OCI-LY3 (cell line): Measurements from ENCODE around the gene ERC2.

Source experiments
- EZH2phosphoT487 ChIP-seq: fragments of 200-600 bp; shearing (Covaris generic); IDR thresholded peaks from 2 replicates; pipeline ENCODE4 v1.6.1; 2018; ENCODE audit warnings: antibody characterized with exemption, mixed run types, low read depth
- TF ChIP-seq, protein P1 (sequence below): fragments of 200-600, 300-600 bp; sonication (generic); IDR thresholded peaks from 2 replicates; pipeline ENCODE4 v1.5.1; 2014; ENCODE audit warnings: antibody characterized with exemption, low read length, low read depth

DNA sequence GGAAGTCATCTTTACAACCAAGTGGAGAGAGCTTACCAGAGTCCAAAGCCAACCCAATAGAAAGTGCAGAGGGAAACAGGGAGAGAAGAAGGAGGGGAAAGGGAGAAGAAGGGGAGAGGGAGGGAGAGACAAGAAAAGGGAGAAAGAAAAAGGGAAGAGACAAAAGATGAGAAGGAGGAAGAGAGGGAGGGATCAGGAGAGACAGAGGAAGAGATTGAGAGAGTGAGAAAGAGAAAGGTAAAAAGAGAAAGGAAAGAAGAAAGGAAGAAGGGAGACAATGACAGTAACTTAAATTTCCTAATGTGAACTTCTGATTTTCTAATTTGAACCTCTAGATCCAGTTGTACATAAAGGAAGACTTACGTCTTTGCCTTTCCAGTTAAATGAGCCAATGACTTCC lies 960.5 kb downstream of the ERC2 start:
- TF ChIP-seq, protein P1, sequence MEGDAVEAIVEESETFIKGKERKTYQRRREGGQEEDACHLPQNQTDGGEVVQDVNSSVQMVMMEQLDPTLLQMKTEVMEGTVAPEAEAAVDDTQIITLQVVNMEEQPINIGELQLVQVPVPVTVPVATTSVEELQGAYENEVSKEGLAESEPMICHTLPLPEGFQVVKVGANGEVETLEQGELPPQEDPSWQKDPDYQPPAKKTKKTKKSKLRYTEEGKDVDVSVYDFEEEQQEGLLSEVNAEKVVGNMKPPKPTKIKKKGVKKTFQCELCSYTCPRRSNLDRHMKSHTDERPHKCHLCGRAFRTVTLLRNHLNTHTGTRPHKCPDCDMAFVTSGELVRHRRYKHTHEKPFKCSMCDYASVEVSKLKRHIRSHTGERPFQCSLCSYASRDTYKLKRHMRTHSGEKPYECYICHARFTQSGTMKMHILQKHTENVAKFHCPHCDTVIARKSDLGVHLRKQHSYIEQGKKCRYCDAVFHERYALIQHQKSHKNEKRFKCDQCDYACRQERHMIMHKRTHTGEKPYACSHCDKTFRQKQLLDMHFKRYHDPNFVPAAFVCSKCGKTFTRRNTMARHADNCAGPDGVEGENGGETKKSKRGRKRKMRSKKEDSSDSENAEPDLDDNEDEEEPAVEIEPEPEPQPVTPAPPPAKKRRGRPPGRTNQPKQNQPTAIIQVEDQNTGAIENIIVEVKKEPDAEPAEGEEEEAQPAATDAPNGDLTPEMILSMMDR, result no peak
- no peak for TF ChIP-seq EZH2phosphoT487
